HEK293 (cell line): Measurements from ENCODE around the gene NOL4L.

Experiments
- GLIS2 ChIP-seq: fragments of 450-650 bp; formaldehyde crosslinking; IDR thresholded peaks from 2 replicates; pipeline ENCODE4 v1.5.1; 2016; ENCODE audit warnings: missing biosample characterization, missing genetic modification characterization
- MEIS1 ChIP-seq: sonication (generic); formaldehyde crosslinking; IDR thresholded peaks from 2 replicates; pipeline ENCODE4 v1.8.1; 2022; ENCODE audit warnings: missing genetic modification reagents, mild to moderate bottlenecking, borderline replicate concordance
- ZIC2 ChIP-seq: fragments of 450-650 bp; formaldehyde crosslinking; IDR thresholded peaks from 2 replicates; pipeline ENCODE4 v1.5.1; 2016; ENCODE audit warnings: missing biosample characterization, missing genetic modification characterization
- ZNF121 ChIP-seq: fragments of 450-650 bp; formaldehyde crosslinking; IDR thresholded peaks from 2 replicates; pipeline ENCODE4 v1.5.1; 2016; ENCODE audit warnings: missing biosample characterization, missing genetic modification characterization
- ZNF146 ChIP-seq: fragments of 450-650 bp; formaldehyde crosslinking; IDR thresholded peaks from 2 replicates; pipeline ENCODE4 v1.5.1; 2016; ENCODE audit warnings: missing biosample characterization, missing genetic modification characterization
- ZNF274 ChIP-seq, 2 experiments: fragments of 200-500 bp in 1 of 2; fragments of 450-650 bp in 1 of 2; sonication (Bioruptor generic) in 1 of 2; formaldehyde crosslinking in 1 of 2; IDR thresholded peaks; 2 replicates each; pipeline versions ENCODE4 v1.5.1 to v1.6.1; 2014 to 2016; ENCODE audit warnings: borderline replicate concordance in 1 of 2, inconsistent platforms in 1 of 2, low read length in 1 of 2, missing biosample characterization in 1 of 2, missing genetic modification characterization in 1 of 2
- ZSCAN18 ChIP-seq: fragments of 450-650 bp; formaldehyde crosslinking; IDR thresholded peaks from 2 replicates; pipeline ENCODE4 v1.5.1; 2016; ENCODE audit warnings: missing biosample characterization, missing genetic modification characterization
- TF ChIP-seq, protein P1 (sequence below): fragments of 450-650 bp; formaldehyde crosslinking; IDR thresholded peaks from 2 replicates; pipeline ENCODE4 v1.5.1; 2016; ENCODE audit warnings: missing biosample characterization, missing genetic modification characterization
- TF ChIP-seq, protein P2 (sequence below): fragments of 450-650 bp; IDR thresholded peaks from 2 replicates; pipeline ENCODE4 v1.5.1; 2018; ENCODE audit warnings: missing biosample characterization, mild to moderate bottlenecking, missing genetic modification characterization

DNA sequence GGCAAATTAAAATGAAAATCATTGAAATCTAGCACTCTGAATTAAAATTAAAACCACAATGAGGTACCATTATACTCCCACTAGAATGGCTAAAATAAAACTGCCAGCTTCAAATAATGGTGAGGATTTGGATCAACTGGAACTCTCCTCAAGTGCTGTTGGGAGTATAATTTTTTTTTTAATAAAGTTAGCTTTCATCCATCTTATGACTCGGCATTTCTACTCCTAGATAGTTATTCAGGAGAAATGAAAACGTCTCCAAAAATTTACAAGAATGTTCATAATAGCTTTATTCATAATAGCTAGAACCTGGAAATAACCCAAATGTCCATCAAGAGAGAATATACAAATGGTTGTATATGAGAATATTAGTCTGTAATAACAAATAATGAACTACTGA, 163.8 kb downstream of the NOL4L start:
- TF ChIP-seq ZNF121 (tag by site-specific recombination) (no peak), GLIS2 (no peak), MEIS1 (no peak), ZIC2 (tag by site-specific recombination) (no peak), ZNF274 (IDR thresholded peaks at IDR 0.05; ENCODE audit: low read length) (no peak), ZNF274 (tag by site-specific recombination; IDR thresholded peaks at IDR 0.05; ENCODE audit: borderline replicate concordance) (no peak), ZSCAN18 (tag by site-specific recombination) (no peak), ZNF146 (tag by site-specific recombination) (no peak)
- TF ChIP-seq, protein P1, sequence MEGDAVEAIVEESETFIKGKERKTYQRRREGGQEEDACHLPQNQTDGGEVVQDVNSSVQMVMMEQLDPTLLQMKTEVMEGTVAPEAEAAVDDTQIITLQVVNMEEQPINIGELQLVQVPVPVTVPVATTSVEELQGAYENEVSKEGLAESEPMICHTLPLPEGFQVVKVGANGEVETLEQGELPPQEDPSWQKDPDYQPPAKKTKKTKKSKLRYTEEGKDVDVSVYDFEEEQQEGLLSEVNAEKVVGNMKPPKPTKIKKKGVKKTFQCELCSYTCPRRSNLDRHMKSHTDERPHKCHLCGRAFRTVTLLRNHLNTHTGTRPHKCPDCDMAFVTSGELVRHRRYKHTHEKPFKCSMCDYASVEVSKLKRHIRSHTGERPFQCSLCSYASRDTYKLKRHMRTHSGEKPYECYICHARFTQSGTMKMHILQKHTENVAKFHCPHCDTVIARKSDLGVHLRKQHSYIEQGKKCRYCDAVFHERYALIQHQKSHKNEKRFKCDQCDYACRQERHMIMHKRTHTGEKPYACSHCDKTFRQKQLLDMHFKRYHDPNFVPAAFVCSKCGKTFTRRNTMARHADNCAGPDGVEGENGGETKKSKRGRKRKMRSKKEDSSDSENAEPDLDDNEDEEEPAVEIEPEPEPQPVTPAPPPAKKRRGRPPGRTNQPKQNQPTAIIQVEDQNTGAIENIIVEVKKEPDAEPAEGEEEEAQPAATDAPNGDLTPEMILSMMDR (tag by site-specific recombination) = no peak
- TF ChIP-seq, protein P2, sequence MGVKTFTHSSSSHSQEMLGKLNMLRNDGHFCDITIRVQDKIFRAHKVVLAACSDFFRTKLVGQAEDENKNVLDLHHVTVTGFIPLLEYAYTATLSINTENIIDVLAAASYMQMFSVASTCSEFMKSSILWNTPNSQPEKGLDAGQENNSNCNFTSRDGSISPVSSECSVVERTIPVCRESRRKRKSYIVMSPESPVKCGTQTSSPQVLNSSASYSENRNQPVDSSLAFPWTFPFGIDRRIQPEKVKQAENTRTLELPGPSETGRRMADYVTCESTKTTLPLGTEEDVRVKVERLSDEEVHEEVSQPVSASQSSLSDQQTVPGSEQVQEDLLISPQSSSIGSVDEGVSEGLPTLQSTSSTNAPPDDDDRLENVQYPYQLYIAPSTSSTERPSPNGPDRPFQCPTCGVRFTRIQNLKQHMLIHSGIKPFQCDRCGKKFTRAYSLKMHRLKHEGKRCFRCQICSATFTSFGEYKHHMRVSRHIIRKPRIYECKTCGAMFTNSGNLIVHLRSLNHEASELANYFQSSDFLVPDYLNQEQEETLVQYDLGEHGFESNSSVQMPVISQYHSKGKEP (tag by site-specific recombination) = no peak
